ENCODE results near the gene FAM47E. TPM values are rescaled to one million over a fixed set of nuclear protein-coding genes. Genes with fewer than 3 reads are reported as not detected.
"Not testable (repeated sequence)": the region's sequence is repeated elsewhere in the genome, so short reads cannot be mapped to it uniquely, and the experiment has no call there.

FAM47E gene
- total and polyA plus RNA-seq, 12 donors = 2.8 to 23.8 (median 5.3) TPM

GRCh38 chr4:76238701-76239100 is 12.8 kb upstream of the FAM47E start:
- no peaks in the 10 kb centered on the region for H3K36me3 ChIP-seq (replicated peaks in 1 of 2)
- H3K4me1 ChIP-seq (replicated peaks in 1 of 2) = no peaks in the 10 kb centered on the region
- intact Hi-C loops (cut with DNase I) = no loop called here
- no peak overlapping the region for H3K27ac ChIP-seq
- no peak for TF ChIP-seq POLR2A (IDR thresholded peaks at IDR 0.05)
- TF ChIP-seq, protein P1, sequence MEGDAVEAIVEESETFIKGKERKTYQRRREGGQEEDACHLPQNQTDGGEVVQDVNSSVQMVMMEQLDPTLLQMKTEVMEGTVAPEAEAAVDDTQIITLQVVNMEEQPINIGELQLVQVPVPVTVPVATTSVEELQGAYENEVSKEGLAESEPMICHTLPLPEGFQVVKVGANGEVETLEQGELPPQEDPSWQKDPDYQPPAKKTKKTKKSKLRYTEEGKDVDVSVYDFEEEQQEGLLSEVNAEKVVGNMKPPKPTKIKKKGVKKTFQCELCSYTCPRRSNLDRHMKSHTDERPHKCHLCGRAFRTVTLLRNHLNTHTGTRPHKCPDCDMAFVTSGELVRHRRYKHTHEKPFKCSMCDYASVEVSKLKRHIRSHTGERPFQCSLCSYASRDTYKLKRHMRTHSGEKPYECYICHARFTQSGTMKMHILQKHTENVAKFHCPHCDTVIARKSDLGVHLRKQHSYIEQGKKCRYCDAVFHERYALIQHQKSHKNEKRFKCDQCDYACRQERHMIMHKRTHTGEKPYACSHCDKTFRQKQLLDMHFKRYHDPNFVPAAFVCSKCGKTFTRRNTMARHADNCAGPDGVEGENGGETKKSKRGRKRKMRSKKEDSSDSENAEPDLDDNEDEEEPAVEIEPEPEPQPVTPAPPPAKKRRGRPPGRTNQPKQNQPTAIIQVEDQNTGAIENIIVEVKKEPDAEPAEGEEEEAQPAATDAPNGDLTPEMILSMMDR (IDR thresholded peaks at IDR 0.05) = no peak
- DNase-seq = no peak
- H3K4me3 ChIP-seq = no peak overlapping the region
- H3K9me3 ChIP-seq (replicated peaks in 1 of 3) = no peaks in the 10 kb centered on the region
- H3K27me3 ChIP-seq = no peaks in the 10 kb centered on the region

DNA sequence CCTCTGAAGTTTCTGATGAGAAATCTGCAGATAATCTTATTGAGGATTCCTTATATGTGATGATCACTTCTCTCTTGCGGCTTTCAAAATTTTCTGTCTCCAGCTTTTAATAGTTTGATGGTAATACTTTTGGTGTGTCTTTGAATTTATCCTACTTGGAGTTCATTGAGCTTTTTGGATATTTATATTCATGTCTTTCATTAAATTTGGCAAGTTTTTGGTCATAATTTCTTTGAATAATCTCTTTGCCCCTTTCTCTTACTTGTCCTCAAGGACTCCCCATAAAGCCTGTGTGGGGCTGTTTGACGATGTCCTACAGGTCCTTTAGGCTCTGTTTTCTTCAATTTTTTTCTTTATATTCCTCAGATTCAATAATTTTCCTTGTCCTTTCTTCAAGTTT is 11.3 kb upstream of the FAM47E start:
- H3K4me3 ChIP-seq = no peak overlapping the region
- no peak overlapping the region for H3K27ac ChIP-seq
- no peak for DNase-seq
- 95 to 97% (median 96%) methylated on average over 2 of the region's 2 CpGs for WGBS, 4 donors
- TF ChIP-seq, protein P1 (IDR thresholded peaks at IDR 0.05) = no peak
- intact Hi-C loops (cut with DNase I) = no loop called here
- no peaks in the 10 kb centered on the region for H3K9me3 ChIP-seq (replicated peaks in 1 of 3)
- H3K27me3 ChIP-seq = no peaks in the 10 kb centered on the region
- no peaks in the 10 kb centered on the region for H3K36me3 ChIP-seq (replicated peaks in 1 of 2)
- H3K4me1 ChIP-seq (replicated peaks in 1 of 2) = no peaks in the 10 kb centered on the region

DNA sequence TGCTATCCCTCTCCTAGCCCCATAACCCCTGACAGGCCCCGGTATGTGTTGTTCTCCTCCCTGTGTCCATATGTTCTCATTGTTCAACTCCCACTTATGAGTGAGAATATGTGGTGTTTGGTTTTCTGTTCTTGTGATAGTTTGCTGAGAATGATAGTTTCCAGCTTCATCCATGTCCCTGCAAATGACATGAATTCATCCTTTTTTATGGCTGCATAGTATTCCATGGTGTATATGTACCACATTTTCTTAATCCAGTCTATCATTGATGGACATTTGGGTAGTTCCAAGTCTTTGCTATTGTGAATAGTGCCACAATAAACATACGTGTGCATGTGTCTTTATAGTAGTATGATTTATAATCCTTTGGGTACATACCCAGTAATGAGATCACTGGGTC is 7.6 kb upstream of the FAM47E start:
- 86 to 92% (median 89%) methylated on average over 2 of the region's 2 CpGs for WGBS, 4 donors
- H3K27ac ChIP-seq; H3K4me3 ChIP-seq; H3K27me3 ChIP-seq; DNase-seq; H3K9me3 ChIP-seq (replicated peaks in 1 of 3); H3K36me3 ChIP-seq (replicated peaks in 1 of 2); intact Hi-C loops (cut with DNase I); H3K4me1 ChIP-seq (replicated peaks in 1 of 2): not testable (repeated sequence)

- Histone ChIP-seq H3K27me3 (no peaks in the 10 kb centered on the region), H3K4me1 (replicated peaks in 1 of 2) (peaks cover 2 to 4% of the 10 kb centered on the region in 2 donors), H3K4me3 (no peak overlapping the region), H3K27ac (no peak overlapping the region), H3K9me3 (replicated peaks in 1 of 3) (no peaks in the 10 kb centered on the region), H3K36me3 (replicated peaks in 1 of 2) (no peaks in the 10 kb centered on the region)
- intact Hi-C loops (cut with DNase I) = no loop called here
- TF ChIP-seq, protein P1 (IDR thresholded peaks at IDR 0.05) = no peak
- TF ChIP-seq POLR2A (IDR thresholded peaks at IDR 0.05) = no peak
- WGBS, 4 donors = 29 to 67% (median 63%) methylated on average over 1 of the region's 1 CpG
- DNase-seq = no peak
Observed at GRCh38 chr4:76246025-76246424, 5.5 kb upstream of the FAM47E start.

GRCh38 chr4:76246852-76247251 is 4.7 kb upstream of the FAM47E start:
- Histone ChIP-seq H3K4me3 (no peak overlapping the region), H3K27ac (no peak overlapping the region), H3K27me3 (no peaks in the 10 kb centered on the region), H3K4me1 (replicated peaks in 1 of 2) (peaks cover 4 to 7% of the 10 kb centered on the region in 2 donors), H3K36me3 (replicated peaks in 1 of 2) (no peaks in the 10 kb centered on the region), H3K9me3 (replicated peaks in 1 of 3) (no peaks in the 10 kb centered on the region)
- no peak for DNase-seq
- intact Hi-C loops (cut with DNase I) = no loop called here
- TF ChIP-seq POLR2A (IDR thresholded peaks at IDR 0.05) = no peak
- TF ChIP-seq, protein P1 (IDR thresholded peaks at IDR 0.05) = no peak

All from adrenal gland (tissue), 12 donors.